HEK293 (cell line): ENCODE results near the gene TMEM39B.

ENCODE experiments used
- FEZF1 ChIP-seq: fragments of 450-650 bp; formaldehyde crosslinking; IDR thresholded peaks from 2 replicates; pipeline ENCODE4 v1.5.1; 2016; ENCODE audit warnings: missing biosample characterization, missing genetic modification characterization
- KLF7 ChIP-seq: fragments of 450-650 bp; formaldehyde crosslinking; IDR thresholded peaks from 2 replicates; pipeline ENCODE4 v1.5.1; 2016; ENCODE audit warnings: missing biosample characterization, missing genetic modification characterization, borderline replicate concordance
- SCRT1 ChIP-seq: fragments of 450-650 bp; formaldehyde crosslinking; IDR thresholded peaks from 2 replicates; pipeline ENCODE4 v1.5.1; 2016; ENCODE audit warnings: missing biosample characterization, missing genetic modification characterization, borderline replicate concordance
- TSHZ1 ChIP-seq: fragments of 450-650 bp; formaldehyde crosslinking; IDR thresholded peaks from 2 replicates; pipeline ENCODE4 v1.5.1; 2016; ENCODE audit warnings: missing biosample characterization, missing genetic modification characterization, borderline replicate concordance
- ZBTB21 ChIP-seq: fragments of 450-650 bp; formaldehyde crosslinking; IDR thresholded peaks from 2 replicates; pipeline ENCODE4 v1.5.1; 2017; ENCODE audit warnings: missing biosample characterization, missing genetic modification characterization
- ZBTB7A ChIP-seq: fragments of 450-650 bp; formaldehyde crosslinking; IDR thresholded peaks from 2 replicates; pipeline ENCODE4 v1.5.1; 2016; ENCODE audit warnings: low read depth, missing biosample characterization, missing genetic modification characterization
- ZFHX2 ChIP-seq: fragments of 450-650 bp; formaldehyde crosslinking; conservative IDR thresholded peaks from 2 replicates; pipeline ENCODE4 v1.5.1; 2016; ENCODE audit warnings: missing biosample characterization, missing genetic modification characterization
- ZFP3 ChIP-seq: fragments of 450-650 bp; formaldehyde crosslinking; IDR thresholded peaks from 2 replicates; pipeline ENCODE4 v1.5.1; 2016; ENCODE audit warnings: low read depth, missing biosample characterization, missing genetic modification characterization
- ZNF10 ChIP-seq: fragments of 450-650 bp; formaldehyde crosslinking; IDR thresholded peaks from 2 replicates; pipeline ENCODE4 v1.5.1; 2017; ENCODE audit warnings: missing biosample characterization, missing genetic modification characterization
- ZNF121 ChIP-seq: fragments of 450-650 bp; formaldehyde crosslinking; IDR thresholded peaks from 2 replicates; pipeline ENCODE4 v1.5.1; 2016; ENCODE audit warnings: missing biosample characterization, missing genetic modification characterization
- ZNF140 ChIP-seq: fragments of 450-650 bp; formaldehyde crosslinking; IDR thresholded peaks from 2 replicates; pipeline ENCODE4 v1.5.1; 2016; ENCODE audit warnings: missing biosample characterization, missing genetic modification characterization
- ZNF169 ChIP-seq: fragments of 450-650 bp; formaldehyde crosslinking; IDR thresholded peaks from 2 replicates; pipeline ENCODE4 v1.5.1; 2016; ENCODE audit warnings: missing biosample characterization, missing genetic modification characterization
- ZNF174 ChIP-seq: fragments of 450-650 bp; formaldehyde crosslinking; IDR thresholded peaks from 2 replicates; pipeline ENCODE4 v1.5.0; 2017; ENCODE audit warnings: missing biosample characterization, mild to moderate bottlenecking, missing genetic modification characterization
- ZNF184 ChIP-seq: fragments of 450-650 bp; IDR thresholded peaks from 2 replicates; pipeline ENCODE4 v1.5.1; 2018; ENCODE audit warnings: missing biosample characterization, mild to moderate bottlenecking, missing genetic modification characterization
- ZNF19 ChIP-seq: fragments of 450-650 bp; formaldehyde crosslinking; IDR thresholded peaks from 2 replicates; pipeline ENCODE4; 2016; ENCODE audit warnings: missing biosample characterization, missing genetic modification characterization, low read depth
- ZNF202 ChIP-seq: fragments of 450-650 bp; formaldehyde crosslinking; IDR thresholded peaks from 2 replicates; pipeline ENCODE4 v1.5.1; 2016; ENCODE audit warnings: missing biosample characterization, missing genetic modification characterization, borderline replicate concordance
- ZNF341 ChIP-seq: fragments of 450-650 bp; formaldehyde crosslinking; IDR thresholded peaks from 2 replicates; pipeline ENCODE4; 2016; ENCODE audit warnings: low read depth, missing biosample characterization, missing genetic modification characterization
- ZNF350 ChIP-seq: fragments of 450-650 bp; formaldehyde crosslinking; IDR thresholded peaks from 2 replicates; pipeline ENCODE4 v1.5.0; 2017; ENCODE audit warnings: missing biosample characterization, mild to moderate bottlenecking, missing genetic modification characterization
- ZNF366 ChIP-seq: fragments of 450-650 bp; formaldehyde crosslinking; conservative IDR thresholded peaks from 2 replicates; pipeline ENCODE4 v1.5.1; 2016; ENCODE audit warnings: missing biosample characterization, missing genetic modification characterization
- ZNF391 ChIP-seq: fragments of 450-650 bp; formaldehyde crosslinking; IDR thresholded peaks from 2 replicates; pipeline ENCODE4 v1.5.1; 2016; ENCODE audit warnings: low read depth, missing biosample characterization, missing genetic modification characterization, borderline replicate concordance
- ZNF416 ChIP-seq: fragments of 450-650 bp; formaldehyde crosslinking; IDR thresholded peaks from 2 replicates; pipeline ENCODE4 v1.5.1; 2016; ENCODE audit warnings: missing biosample characterization, missing genetic modification characterization
- ZNF426 ChIP-seq: fragments of 450-650 bp; formaldehyde crosslinking; IDR thresholded peaks from 2 replicates; pipeline ENCODE4 v1.5.1; 2017; ENCODE audit warnings: missing biosample characterization, missing genetic modification characterization, mild to moderate bottlenecking, inconsistent platforms, moderate library complexity
- ZNF510 ChIP-seq: fragments of 450-650 bp; formaldehyde crosslinking; IDR thresholded peaks from 2 replicates; pipeline ENCODE4 v1.5.1; 2018; ENCODE audit warnings: mild to moderate bottlenecking, missing genetic modification characterization, missing biosample characterization; ENCODE audit not compliant: insufficient replicate concordance
- ZNF530 ChIP-seq: fragments of 450-650 bp; formaldehyde crosslinking; IDR thresholded peaks from 2 replicates; pipeline ENCODE4 v1.5.1; 2016; ENCODE audit warnings: low read depth, missing biosample characterization, missing genetic modification characterization
- ZNF558 ChIP-seq: fragments of 450-650 bp; formaldehyde crosslinking; IDR thresholded peaks from 2 replicates; pipeline ENCODE4 v1.5.1; 2016; ENCODE audit warnings: missing biosample characterization, missing genetic modification characterization
- ZNF571 ChIP-seq: fragments of 450-650 bp; formaldehyde crosslinking; IDR thresholded peaks from 2 replicates; pipeline ENCODE4 v1.5.0; 2017; ENCODE audit warnings: missing biosample characterization, missing genetic modification characterization
- ZNF610 ChIP-seq: fragments of 450-650 bp; formaldehyde crosslinking; IDR thresholded peaks from 2 replicates; pipeline ENCODE4 v1.5.1; 2016; ENCODE audit warnings: missing biosample characterization, missing genetic modification characterization, borderline replicate concordance
- ZNF776 ChIP-seq: fragments of 450-650 bp; formaldehyde crosslinking; IDR thresholded peaks from 2 replicates; pipeline ENCODE4 v1.5.0; 2017; ENCODE audit warnings: missing biosample characterization, missing genetic modification characterization, borderline replicate concordance
- ZNF837 ChIP-seq: fragments of 450-650 bp; formaldehyde crosslinking; IDR thresholded peaks from 2 replicates; pipeline ENCODE4 v1.5.1; 2016; ENCODE audit warnings: missing biosample characterization, missing genetic modification characterization
- ZXDB ChIP-seq: fragments of 450-650 bp; formaldehyde crosslinking; IDR thresholded peaks from 2 replicates; pipeline ENCODE4 v1.5.1; 2016; ENCODE audit warnings: missing biosample characterization, missing genetic modification characterization
- TF ChIP-seq, protein P1 (sequence below): fragments of 450-650 bp; formaldehyde crosslinking; IDR thresholded peaks from 2 replicates; pipeline ENCODE4 v1.5.1; 2016; ENCODE audit warnings: missing biosample characterization, missing genetic modification characterization
- TF ChIP-seq, protein P2 (sequence below): fragments of 450-650 bp; formaldehyde crosslinking; IDR thresholded peaks from 2 replicates; pipeline ENCODE4 v1.5.1; 2017; ENCODE audit warnings: missing biosample characterization, missing genetic modification characterization
- TF ChIP-seq, protein P3 (sequence below): fragments of 450-650 bp; formaldehyde crosslinking; IDR thresholded peaks from 2 replicates; pipeline ENCODE4 v1.5.1; 2016; ENCODE audit warnings: missing biosample characterization, missing genetic modification characterization

Gene TMEM39B

DNA sequence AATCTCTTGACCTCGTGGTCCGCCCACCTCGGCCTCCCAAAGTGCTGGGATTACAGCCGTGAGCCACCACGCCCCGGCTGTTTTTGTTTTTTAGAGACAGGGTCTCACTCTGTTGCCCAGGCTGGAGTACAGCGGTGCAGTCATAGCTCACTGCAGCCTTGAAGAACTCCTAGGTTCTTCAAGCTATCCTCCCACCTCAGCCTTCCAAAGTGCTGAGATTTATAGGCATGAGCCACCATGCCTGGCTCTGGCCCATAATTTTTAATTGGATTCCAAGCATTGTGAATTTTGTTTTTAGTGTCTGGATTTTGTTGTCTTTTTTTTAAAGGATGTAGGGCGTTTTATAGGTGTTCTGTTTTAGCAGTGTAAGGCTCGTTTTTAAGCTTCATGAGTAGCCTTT is 78.1 kb downstream of the TMEM39B start (continued):
- no peak for TF ChIP-seq ZNF174 (tag by site-specific recombination)
- peak; percentile 46; the same call in 1 of the 2 replicates for TF ChIP-seq ZFP3 (tag by site-specific recombination)
- TF ChIP-seq ZNF837, result no peak
- no peak for TF ChIP-seq ZNF571
- no peak for TF ChIP-seq ZNF416 (tag by site-specific recombination)
- no peak for TF ChIP-seq ZNF202 (tag by site-specific recombination)
- TF ChIP-seq FEZF1 (tag by site-specific recombination), result peak; percentile 55
- TF ChIP-seq ZNF530 (tag by site-specific recombination), result no peak
- no peak for TF ChIP-seq SCRT1
- no peak for TF ChIP-seq ZNF341
- no peak for TF ChIP-seq KLF7 (tag by site-specific recombination)
- TF ChIP-seq ZNF19, result no peak
- TF ChIP-seq, protein P1, sequence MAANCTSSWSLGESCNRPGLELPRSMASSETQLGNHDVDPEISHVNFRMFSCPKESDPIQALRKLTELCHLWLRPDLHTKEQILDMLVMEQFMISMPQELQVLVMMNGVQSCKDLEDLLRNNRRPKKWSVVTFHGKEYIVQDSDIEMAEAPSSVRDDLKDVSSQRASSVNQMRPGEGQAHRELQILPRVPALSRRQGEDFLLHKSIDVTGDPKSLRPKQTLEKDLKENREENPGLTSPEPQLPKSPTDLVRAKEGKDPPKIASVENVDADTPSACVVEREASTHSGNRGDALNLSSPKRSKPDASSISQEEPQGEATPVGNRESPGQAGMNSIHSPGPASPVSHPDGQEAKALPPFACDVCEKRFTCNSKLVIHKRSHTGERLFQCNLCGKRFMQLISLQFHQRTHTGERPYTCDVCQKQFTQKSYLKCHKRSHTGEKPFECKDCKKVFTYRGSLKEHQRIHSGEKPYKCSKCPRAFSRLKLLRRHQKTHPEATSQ (tag by site-specific recombination), result no peak
- TF ChIP-seq, protein P2, sequence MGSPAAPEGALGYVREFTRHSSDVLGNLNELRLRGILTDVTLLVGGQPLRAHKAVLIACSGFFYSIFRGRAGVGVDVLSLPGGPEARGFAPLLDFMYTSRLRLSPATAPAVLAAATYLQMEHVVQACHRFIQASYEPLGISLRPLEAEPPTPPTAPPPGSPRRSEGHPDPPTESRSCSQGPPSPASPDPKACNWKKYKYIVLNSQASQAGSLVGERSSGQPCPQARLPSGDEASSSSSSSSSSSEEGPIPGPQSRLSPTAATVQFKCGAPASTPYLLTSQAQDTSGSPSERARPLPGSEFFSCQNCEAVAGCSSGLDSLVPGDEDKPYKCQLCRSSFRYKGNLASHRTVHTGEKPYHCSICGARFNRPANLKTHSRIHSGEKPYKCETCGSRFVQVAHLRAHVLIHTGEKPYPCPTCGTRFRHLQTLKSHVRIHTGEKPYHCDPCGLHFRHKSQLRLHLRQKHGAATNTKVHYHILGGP (tag by site-specific recombination), result no peak
- TF ChIP-seq ZNF169 (tag by site-specific recombination), result no peak
- TF ChIP-seq, protein P3, sequence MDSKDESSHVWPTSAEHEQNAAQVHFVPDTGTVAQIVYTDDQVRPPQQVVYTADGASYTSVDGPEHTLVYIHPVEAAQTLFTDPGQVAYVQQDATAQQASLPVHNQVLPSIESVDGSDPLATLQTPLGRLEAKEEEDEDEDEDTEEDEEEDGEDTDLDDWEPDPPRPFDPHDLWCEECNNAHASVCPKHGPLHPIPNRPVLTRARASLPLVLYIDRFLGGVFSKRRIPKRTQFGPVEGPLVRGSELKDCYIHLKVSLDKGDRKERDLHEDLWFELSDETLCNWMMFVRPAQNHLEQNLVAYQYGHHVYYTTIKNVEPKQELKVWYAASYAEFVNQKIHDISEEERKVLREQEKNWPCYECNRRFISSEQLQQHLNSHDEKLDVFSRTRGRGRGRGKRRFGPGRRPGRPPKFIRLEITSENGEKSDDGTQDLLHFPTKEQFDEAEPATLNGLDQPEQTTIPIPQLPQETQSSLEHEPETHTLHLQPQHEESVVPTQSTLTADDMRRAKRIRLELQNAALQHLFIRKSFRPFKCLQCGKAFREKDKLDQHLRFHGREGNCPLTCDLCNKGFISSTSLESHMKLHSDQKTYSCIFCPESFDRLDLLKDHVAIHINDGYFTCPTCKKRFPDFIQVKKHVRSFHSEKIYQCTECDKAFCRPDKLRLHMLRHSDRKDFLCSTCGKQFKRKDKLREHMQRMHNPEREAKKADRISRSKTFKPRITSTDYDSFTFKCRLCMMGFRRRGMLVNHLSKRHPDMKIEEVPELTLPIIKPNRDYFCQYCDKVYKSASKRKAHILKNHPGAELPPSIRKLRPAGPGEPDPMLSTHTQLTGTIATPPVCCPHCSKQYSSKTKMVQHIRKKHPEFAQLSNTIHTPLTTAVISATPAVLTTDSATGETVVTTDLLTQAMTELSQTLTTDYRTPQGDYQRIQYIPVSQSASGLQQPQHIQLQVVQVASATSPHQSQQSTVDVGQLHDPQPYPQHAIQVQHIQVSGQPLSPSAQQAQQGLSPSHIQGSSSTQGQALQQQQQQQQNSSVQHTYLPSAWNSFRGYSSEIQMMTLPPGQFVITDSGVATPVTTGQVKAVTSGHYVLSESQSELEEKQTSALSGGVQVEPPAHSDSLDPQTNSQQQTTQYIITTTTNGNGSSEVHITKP, result no peak
- no peak for TF ChIP-seq ZNF140
- TF ChIP-seq ZNF184 (tag by site-specific recombination), result no peak
- TF ChIP-seq TSHZ1 (tag by site-specific recombination), result 0 out of 2 replicates have a peak, but pooled peaks have one; percentile 13
- no peak for TF ChIP-seq ZFHX2
- TF ChIP-seq ZNF391 (tag by site-specific recombination), result 0 out of 2 replicates have a peak, but pooled peaks have one; percentile 19
- no peak for TF ChIP-seq ZNF610 (tag by site-specific recombination)
- no peak for TF ChIP-seq ZXDB (tag by site-specific recombination)
- TF ChIP-seq ZNF510 (tag by site-specific recombination), result no peak
- no peak for TF ChIP-seq ZNF350 (tag by site-specific recombination)
- no peak for TF ChIP-seq ZNF776 (tag by site-specific recombination)
- TF ChIP-seq ZBTB21, result no peak
- peak; percentile 100 for TF ChIP-seq ZNF121 (tag by site-specific recombination)
- TF ChIP-seq ZNF366, result no peak
- no peak for TF ChIP-seq ZNF10 (tag by site-specific recombination)
- TF ChIP-seq ZNF558, result no peak
- no peak for TF ChIP-seq ZBTB7A (tag by site-specific recombination)
- no peak for TF ChIP-seq ZNF426 (tag by site-specific recombination)
